ENCODE data around the gene LRBA. TPM values are rescaled to one million over a fixed set of nuclear protein-coding genes. Genes with fewer than 3 reads are reported as not detected.
A peak's percentile ranks its signal among the peaks of the same experiment; 100 is the strongest.

Gene LRBA
- total and polyA plus RNA-seq, 2 of the 4 experiments (the other 2 are of a cell fraction): 10.2 to 51.6 TPM

- no peak overlapping the region for H4K91ac ChIP-seq (ENCODE audit: insufficient read depth, low read depth, low read length)
- TSS peak; percentile 97 for BruUV-seq (replicated peaks)
- H2BK5ac ChIP-seq (ENCODE audit: low read depth, low read length, poor library complexity, severe bottlenecking): no peak overlapping the region
- H3K9ac ChIP-seq (ENCODE audit: low read depth, low read length): no peak overlapping the region
- H2AFZ ChIP-seq (replicated peaks; ENCODE audit: low read length, poor library complexity): no peak overlapping the region
- H3K18ac ChIP-seq (ENCODE audit: low read depth, low read length): no peak overlapping the region
- dilution Hi-C loops (cut with HindIII; ENCODE audit: low sequenced_read_pairs, unreplicated experiment): no loop called here
- H2BK15ac ChIP-seq (ENCODE audit: low read depth, low read length): no peak overlapping the region
- no peaks in the 10 kb centered on the region for H3K9me3 ChIP-seq (ENCODE audit: control insufficient read depth, insufficient read depth, low read length)
- no peak overlapping the region for H3K4ac ChIP-seq (ENCODE audit: low read depth, low read length)
- in situ Hi-C loops (cut with MboI; ENCODE audit: low sequenced_read_pairs): no loop called here
- no peaks in the 10 kb centered on the region for H3K27me3 ChIP-seq (ENCODE audit: control insufficient read depth, insufficient read depth, low read length)
- no peaks in the 10 kb centered on the region for H3K36me3 ChIP-seq (ENCODE audit: control insufficient read depth, insufficient read depth, low read length)
- no peaks in the 10 kb centered on the region for H3K4me1 ChIP-seq (ENCODE audit: control insufficient read depth, insufficient read depth, low read length)
- ChIA-PET CTCF (interaction anchor here (0.6 kb wide), 1 partner anchor 753 kb away, joined by 6 read pairs; no protein-coding TSS in a partner anchor), POLR2A (ENCODE audit: unreplicated experiment) (no interaction called here)
- no peak overlapping the region for H2AK9ac ChIP-seq (replicated peaks; ENCODE audit: low read depth, low read length, poor library complexity)
- H3K4me3 ChIP-seq (ENCODE audit: insufficient read depth, low read depth, low read length): no peak overlapping the region
- H3K14ac ChIP-seq (replicated peaks; ENCODE audit: low read depth, low read length): no peak overlapping the region
- H3K79me1 ChIP-seq (ENCODE audit: low read depth in 1 of 2, low read length in 2 of 2): no peaks in the 10 kb centered on the region
- WGBS, 2 experiments (ENCODE audit: extremely low coverage in 2 of 2, insufficient read length in 1 of 2): no CpG with 5 or more reads among the region's 1 CpG
- DNase-seq: no peak
- no peak for ATAC-seq (ENCODE audit: low read depth)
- TF ChIP-seq ELK1 (IDR thresholded peaks at IDR 0.05; ENCODE audit: borderline replicate concordance, low read depth, low read length) (no peak), RAD21 (IDR thresholded peaks at IDR 0.05; ENCODE audit: low read length) (no peak), POLR2A (IDR thresholded peaks at IDR 0.05; ENCODE audit: low read depth, low read length) (no peak), CEBPB (IDR thresholded peaks at IDR 0.05; ENCODE audit: low read depth, low read length) (no peak), BHLHE40 (IDR thresholded peaks at IDR 0.05; ENCODE audit: low read depth, low read length) (no peak), MAZ (IDR thresholded peaks at IDR 0.05; ENCODE audit: borderline replicate concordance, low read depth, low read length) (no peak), RCOR1 (IDR thresholded peaks at IDR 0.05; ENCODE audit: insufficient replicate concordance, low read length) (no peak), USF2 (IDR thresholded peaks at IDR 0.05; ENCODE audit: low read depth, low read length) (no peak), MAFK (IDR thresholded peaks at IDR 0.05; ENCODE audit: low read depth, low read length) (no peak), RFX5 (IDR thresholded peaks at IDR 0.05; ENCODE audit: low read depth, low read length) (no peak), NFE2L2 (IDR thresholded peaks at IDR 0.05; ENCODE audit: low read depth, low read length) (no peak), CHD1 (IDR thresholded peaks at IDR 0.05; ENCODE audit: low read depth, low read length) (no peak), MXI1 (IDR thresholded peaks at IDR 0.05; ENCODE audit: borderline replicate concordance, low read depth, low read length) (no peak), CTCF (conservative IDR thresholded peaks at IDR 0.05; ENCODE audit: low read depth, low read length) (no peak)
- H4K20me1 ChIP-seq (ENCODE audit: insufficient read depth, low read length): no peaks in the 10 kb centered on the region
- H2AK5ac ChIP-seq (ENCODE audit: low read depth, low read length): no peak overlapping the region
- no peak overlapping the region for H2BK120ac ChIP-seq (ENCODE audit: low read depth, low read length)
- no peak overlapping the region for H3K56ac ChIP-seq (ENCODE audit: extremely low read depth, insufficient read depth, low read length)
- H2BK20ac ChIP-seq (ENCODE audit: low read depth, low read length): no peak overlapping the region
- no peak overlapping the region for H3K4me2 ChIP-seq (ENCODE audit: low read depth, low read length)
- H3K23ac ChIP-seq (ENCODE audit: low read depth, low read length): no peak overlapping the region
- no peak overlapping the region for H4K8ac ChIP-seq (ENCODE audit: low read depth in 2 of 2, low read length in 2 of 2)
- H3K27ac ChIP-seq (ENCODE audit: insufficient read depth, low read length): no peak overlapping the region
- H3K9me1 ChIP-seq (ENCODE audit: insufficient read depth, low read length): no peaks in the 10 kb centered on the region
- H4K5ac ChIP-seq (ENCODE audit: low read depth, low read length): no peak overlapping the region
- intact Hi-C loops (cut with micrococcal nuclease): no loop called here
Measured at GRCh38 chr4:150852216-150852615, 162.9 kb downstream of the LRBA start.
